H4 (cell line): ENCODE results near the gene SERPINB3. TPM values are rescaled to one million over a fixed set of nuclear protein-coding genes. Genes with fewer than 3 reads are reported as not detected.
"Not testable (repeated sequence)": the region's sequence is repeated elsewhere in the genome, so short reads cannot be mapped to it uniquely, and the experiment has no call there.

Experiments
- DNase-seq: peaks from one replicate; pipeline ENCODE4 v3.0.0-alpha.2; 2015; ENCODE audit warnings: low spot score
- total RNA-seq: library from RNA; depleted of rRNA; stranded (reverse); fragments of >200 nt; shearing (Covaris generic); gene quantifications from 2 replicates; pipeline ENCODE4 v1.2.3, GENCODE V29; 2014; rRNA removed

The SERPINB3 gene
- not detected in 2 replicates for total RNA-seq

GRCh38 chr18:63661750-63662149 is at the start of gene SERPINB3:
TSS of gene SERPINB3 (minus strand) at chr18:63661893. CDS start at chr18:63661216, 677 bp downstream.
- not testable (repeated sequence) for DNase-seq

DNA sequence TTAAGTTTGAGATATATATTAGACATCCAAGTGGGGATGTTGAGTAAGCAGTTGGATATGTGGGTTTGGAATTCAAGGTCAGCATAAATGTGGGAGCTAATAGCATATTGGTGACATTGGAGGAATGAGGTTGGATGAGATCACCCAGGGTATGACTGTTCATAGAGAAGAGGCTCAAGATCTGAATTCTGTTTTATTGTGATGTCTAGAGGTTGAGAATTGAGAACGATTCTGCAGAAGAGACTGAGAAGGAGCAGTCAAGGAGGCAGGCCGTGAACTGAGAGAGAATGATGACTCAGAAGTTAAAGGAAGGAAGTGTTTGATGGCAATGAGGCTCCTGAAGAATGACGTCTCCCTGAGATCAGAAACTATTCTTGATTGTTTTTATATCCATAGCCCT is 47.0 kb upstream of the SERPINB3 start:
- no peak for DNase-seq

- no peak for DNase-seq
Observed at GRCh38 chr18:63707816-63708215, 46.1 kb upstream of the SERPINB3 start.

DNA sequence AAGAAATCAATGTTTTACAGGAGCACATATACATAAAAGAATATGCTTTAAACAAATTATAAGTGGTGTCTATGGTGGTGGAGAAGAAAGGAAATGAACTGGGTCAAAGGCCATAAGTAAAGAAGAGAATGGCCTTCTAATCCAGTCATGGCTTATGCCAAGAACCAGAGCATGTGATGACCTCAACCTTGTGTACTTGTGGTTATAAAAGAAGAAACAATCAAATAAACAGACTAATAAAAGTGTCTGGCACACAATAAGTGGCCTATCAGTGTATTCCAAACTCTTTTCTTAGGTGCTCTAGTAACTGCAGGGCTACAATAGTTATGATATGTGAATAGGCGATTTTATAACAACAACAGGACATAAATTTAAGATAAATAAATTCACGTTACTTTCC is 43.7 kb upstream of the SERPINB3 start:
- DNase-seq, result no peak

DNA sequence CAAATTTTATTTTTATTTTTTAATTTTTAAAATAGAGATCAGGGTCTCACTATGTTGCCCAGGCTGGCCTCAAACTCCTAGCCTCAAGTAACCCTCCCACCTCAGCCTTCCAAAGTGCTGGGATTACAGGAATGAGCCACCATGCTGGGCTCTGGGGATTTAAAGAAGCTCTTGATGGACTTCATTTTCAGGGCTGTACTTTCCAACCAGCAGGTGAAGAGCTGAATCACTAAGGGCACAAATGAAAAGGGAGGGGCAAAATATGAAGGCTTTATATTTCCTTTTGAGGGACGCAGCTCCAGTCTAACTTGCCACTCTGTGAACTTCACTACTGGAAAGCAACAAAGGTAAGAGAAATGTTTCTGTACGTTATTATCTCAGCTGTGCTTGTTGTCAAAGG is 41.0 kb upstream of the SERPINB3 start, which contains the start of gene SERPINB11:
SERPINB11 (plus strand) TSS at position 301 of the 400 bp plus-strand sequence. CDS start 7,234 bp downstream, outside the sequence.
- no peak for DNase-seq

- DNase-seq, result no peak
Observed at GRCh38 chr18:63701952-63702351, 40.3 kb upstream of the SERPINB3 start.

- no peak for DNase-seq
Observed at GRCh38 chr18:63700501-63700900, 38.8 kb upstream of the SERPINB3 start.

DNA sequence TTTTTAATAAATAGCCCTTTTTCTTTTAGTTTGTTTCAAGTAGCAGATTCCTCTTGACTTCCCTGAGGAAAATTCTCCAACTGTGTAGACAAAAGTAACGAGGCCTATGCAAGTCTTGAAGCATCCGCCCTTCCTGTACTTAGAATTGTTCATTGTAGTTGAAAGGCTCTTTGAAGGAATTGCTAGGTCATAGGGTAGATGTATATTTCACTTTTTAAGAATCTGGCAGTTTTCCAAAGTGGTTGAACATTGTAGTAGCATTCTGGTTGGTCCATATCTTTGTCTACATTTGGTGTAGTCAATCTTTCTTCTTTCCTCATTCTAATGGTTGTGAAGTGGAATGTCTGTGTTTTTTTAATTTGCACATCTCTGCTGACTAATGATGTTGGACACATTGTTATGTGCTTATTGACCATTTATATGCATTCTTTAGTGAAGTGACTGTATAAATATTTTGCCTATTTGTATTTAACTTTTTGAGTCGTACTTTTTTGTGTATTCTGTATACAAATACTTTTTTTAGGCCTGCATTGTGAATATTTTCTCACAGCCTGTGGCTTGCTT is 35.5 kb upstream of the SERPINB3 start:
- DNase-seq, result no peak

DNA sequence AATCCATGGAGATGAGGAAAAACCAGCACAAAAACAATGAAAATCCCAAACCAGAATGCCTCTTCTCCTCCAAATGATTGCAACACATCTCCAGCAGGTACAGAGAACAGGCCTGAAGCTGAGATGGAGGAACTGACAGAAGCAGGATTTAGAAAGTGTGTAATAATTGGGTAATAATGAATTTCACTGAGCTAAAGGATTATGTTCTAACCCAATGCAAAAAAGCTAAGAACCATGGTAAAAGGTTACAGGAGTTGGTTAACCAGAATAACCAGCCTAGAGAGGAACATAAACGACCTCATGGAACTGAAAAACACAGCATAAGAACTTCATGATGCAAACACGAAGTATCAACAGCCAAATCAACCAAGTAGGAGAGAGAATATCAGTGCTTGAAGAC is 27.4 kb upstream of the SERPINB3 start:
- no peak for DNase-seq

DNA sequence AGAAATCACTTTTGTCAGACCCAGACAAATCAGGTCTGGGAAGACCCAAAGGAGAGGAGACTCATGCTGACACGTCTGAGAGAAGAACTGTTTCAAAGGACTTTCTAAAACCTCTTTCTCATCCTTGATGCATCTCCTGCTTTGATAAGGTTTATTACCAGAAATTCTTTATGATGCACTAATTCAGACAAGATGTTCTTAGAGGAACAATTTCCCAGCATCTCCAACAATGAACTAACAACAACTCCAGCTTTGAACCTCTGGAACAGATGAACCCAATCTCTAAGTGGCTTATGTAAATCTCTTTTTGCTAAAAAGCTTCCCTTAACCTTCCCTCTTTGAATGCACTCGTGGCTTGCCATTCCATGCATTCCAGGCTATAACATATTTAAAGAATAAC is 25.2 kb upstream of the SERPINB3 start:
- no peak for DNase-seq

GRCh38 chr18:63684718-63685117 is 23.0 kb upstream of the SERPINB3 start:
- no peak for DNase-seq

GRCh38 chr18:63683890-63684289 is 22.2 kb upstream of the SERPINB3 start:
- DNase-seq, result no peak

- peak; percentile 30 for DNase-seq
Observed at GRCh38 chr18:63683152-63683551, 21.5 kb upstream of the SERPINB3 start.

DNA sequence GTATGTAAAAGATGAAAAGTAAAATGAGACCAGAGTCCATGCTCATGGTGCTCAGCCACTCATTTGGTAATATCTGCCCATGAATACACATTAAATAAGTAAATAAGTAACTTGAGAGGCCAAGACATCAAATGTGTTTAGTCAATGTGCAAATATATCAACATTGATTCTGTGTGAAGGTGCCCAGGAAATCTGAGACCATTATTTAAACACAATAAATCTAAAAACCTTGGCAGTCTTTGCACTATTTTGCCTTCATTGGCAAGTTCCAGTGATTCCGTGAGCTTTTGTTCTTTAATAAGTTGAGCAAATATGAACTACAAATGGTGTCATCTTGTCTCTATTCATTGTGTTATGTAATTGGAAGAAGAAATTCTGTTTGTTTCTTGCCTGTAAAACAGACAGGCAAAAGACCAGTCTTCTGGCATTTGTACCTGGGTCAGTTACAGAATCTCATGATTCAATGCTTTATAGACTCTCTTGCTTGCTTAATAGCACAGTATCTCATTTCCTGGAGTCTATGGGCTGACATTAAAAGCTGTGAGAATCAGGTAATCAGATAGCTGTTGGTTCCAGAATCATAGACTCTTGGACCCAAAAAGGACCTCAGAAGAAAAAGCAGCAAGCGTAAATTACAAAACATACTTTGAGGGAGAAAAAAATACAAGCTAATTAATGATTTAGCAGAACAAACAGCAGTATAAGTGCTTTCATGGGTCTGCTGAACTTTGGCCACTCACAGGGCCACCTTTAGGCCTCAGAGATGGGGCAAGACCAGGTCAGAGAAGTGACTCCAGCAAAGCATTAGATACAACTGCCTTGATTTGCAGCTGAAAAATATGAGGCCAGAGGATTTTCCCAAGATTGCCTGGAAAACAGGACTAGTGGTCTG is 20.0 kb upstream of the SERPINB3 start:
- no peak for DNase-seq

- no peak for DNase-seq
Observed at GRCh38 chr18:63679820-63680606, 18.3 kb upstream of the SERPINB3 start.

DNA sequence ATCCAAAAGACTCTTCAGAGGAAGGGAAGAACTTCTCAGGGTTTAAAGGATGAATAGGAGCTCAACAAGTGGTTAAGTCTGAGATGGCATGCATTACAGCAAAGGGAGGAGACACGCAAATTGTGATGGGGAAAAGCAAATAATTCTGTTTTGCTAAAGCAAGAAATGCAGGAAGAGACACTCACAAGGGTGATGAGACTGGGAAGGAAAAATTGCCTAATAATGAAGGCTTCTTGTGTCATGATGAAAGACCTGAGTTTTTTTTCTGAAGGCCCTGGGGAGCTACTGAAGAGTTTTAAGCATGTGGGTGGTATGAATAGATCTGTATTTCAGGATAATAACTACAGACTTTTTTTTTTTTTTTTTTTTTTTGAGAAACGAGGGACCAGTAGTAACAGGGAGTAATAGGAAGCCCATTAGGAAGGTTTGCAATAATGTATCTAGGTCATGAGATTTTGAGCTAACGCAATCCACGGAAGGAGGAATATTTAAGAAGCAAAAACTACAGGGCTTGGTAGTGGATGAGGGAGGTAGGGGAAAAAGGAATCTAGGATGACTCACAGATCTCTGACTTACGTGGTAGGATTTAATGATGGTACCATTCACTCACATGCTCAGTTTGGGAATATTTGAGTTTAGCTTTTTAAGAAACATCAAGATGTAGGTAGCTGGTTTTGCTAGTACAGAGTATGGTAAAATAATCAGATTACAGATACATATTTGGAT is 16.0 kb upstream of the SERPINB3 start:
- DNase-seq, result no peak

DNA sequence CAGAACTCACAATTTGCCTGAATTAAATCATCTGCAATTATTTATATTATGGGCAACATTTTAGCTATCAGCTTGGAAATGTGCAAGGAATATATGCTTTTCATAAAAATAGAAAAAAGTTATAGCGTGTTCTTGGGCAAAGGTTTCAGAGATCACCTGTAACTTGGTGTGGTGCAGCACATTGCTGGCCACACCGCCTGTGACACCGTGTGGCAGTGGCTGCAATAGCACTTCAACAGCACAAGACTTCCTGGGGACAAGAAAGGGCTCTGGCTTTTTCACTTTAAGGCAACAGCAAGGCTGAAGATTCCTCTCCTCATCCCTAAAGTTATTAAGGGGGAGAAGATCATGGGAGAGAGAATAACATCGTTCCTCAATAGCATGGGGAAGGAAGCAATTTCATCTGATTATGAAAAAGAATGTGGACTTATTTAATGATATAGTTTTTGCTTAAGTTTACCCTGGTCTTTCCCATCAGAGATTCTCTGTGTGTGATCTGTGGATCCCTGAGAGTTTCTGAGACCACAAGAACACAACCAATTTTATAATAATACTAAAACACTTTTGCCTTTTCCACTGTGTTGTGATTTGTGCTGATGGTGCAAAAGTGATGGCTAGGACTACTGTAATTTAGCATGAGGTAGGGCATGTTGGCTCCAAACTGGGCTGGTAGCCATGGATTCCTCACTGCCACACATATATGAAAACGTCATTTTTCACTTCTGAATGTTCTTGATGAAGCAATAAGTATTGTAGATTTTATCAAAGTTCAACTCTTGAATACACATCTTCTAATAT is 15.0 kb upstream of the SERPINB3 start:
- DNase-seq, result no peak

DNA sequence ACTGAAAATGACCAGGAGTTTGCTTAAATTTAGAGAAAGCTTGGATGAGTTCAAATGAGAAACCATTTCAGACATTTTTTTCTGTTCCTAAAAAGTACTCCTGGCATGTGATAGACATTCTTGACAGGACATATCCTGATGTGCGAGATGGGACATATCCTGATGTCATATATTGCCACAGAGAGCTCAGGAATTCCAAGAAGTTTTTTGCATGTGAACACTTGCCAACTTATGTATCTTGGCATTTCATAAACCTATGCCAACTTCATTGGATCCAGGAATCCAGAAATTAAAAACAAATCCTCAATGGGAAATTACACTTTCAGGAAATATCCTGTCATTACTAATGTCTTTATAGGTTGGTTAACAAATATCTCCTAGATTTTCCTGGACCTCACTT is 2.9 kb upstream of the SERPINB3 start:
- DNase-seq, result no peak

DNA sequence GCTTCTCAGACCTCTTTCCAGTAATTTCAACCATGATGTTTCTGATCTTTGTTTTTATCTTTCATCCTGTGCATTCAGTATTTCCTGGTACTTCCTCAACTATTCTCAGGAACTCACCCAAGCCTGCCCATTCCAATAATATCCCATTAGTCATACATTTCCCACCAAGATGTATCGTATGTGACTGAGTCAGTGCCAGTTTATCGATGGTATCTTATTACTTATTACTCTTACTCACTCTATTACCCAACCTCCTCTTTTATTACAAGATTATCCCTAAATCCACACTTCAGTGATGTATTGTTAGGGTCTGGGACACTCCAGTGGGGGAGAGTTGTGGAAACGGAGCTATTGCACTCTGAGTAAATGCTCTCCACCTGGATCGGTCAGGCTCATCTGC is 2.8 kb downstream of the SERPINB3 start:
- DNase-seq, result not testable (repeated sequence)

DNA sequence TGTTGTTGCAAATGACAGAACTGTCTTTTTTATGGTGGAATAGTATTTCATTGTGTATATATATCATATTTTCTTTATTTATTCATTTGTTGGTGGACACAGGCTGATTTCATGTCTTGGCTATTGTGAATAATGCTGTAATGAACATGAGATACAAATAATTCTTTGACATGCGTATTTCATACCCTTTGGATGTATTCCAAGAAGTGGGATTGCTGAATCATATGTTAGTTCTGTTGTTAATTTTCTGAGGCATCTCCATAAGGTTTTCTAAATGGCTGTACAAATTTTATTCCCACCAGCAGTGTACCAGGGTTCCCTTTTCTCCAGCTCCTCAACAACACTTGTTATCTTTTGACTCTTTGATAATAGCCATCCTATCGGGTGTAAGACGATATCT is 11.4 kb downstream of the SERPINB3 start:
- not testable (repeated sequence) for DNase-seq

DNA sequence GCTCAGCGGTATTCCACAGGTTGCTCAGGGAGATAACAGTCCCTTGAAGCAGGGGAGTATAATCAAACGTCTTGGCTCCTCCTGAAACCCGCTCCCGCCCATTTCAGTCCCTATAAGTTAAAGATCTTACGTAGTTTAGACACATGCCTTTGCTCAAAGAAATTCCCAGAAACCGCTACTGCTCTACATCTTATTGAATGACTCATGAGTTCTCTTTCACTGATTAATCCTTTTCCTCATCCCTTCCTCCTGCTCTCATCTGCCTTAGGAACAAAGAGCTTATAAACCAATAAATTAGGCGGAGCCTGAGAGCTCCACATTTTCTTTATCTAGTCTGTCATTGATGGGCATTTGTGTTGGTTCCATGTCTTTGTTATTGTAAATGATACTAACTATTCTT is 13.5 kb downstream of the SERPINB3 start:
- DNase-seq, result no peak
